ENCODE data around the gene LINGO3.

GRCh38 chr19:2329501-2329916, 21.6 kb upstream of the LINGO3 start:
- TF ChIP-seq SP1 (CRISPR knock-in tag; conservative IDR thresholded peaks at IDR 0.05) (no peak), HMGA2 (CRISPR knock-in tag; IDR thresholded peaks at IDR 0.05) (no peak)
- TF ChIP-seq, protein P1, sequence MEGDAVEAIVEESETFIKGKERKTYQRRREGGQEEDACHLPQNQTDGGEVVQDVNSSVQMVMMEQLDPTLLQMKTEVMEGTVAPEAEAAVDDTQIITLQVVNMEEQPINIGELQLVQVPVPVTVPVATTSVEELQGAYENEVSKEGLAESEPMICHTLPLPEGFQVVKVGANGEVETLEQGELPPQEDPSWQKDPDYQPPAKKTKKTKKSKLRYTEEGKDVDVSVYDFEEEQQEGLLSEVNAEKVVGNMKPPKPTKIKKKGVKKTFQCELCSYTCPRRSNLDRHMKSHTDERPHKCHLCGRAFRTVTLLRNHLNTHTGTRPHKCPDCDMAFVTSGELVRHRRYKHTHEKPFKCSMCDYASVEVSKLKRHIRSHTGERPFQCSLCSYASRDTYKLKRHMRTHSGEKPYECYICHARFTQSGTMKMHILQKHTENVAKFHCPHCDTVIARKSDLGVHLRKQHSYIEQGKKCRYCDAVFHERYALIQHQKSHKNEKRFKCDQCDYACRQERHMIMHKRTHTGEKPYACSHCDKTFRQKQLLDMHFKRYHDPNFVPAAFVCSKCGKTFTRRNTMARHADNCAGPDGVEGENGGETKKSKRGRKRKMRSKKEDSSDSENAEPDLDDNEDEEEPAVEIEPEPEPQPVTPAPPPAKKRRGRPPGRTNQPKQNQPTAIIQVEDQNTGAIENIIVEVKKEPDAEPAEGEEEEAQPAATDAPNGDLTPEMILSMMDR (IDR thresholded peaks at IDR 0.05), result no peak
- TF ChIP-seq, protein P2, sequence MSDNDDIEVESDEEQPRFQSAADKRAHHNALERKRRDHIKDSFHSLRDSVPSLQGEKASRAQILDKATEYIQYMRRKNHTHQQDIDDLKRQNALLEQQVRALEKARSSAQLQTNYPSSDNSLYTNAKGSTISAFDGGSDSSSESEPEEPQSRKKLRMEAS (CRISPR knock-in tag; IDR thresholded peaks at IDR 0.05), result no peak
- TF ChIP-seq, protein P3, sequence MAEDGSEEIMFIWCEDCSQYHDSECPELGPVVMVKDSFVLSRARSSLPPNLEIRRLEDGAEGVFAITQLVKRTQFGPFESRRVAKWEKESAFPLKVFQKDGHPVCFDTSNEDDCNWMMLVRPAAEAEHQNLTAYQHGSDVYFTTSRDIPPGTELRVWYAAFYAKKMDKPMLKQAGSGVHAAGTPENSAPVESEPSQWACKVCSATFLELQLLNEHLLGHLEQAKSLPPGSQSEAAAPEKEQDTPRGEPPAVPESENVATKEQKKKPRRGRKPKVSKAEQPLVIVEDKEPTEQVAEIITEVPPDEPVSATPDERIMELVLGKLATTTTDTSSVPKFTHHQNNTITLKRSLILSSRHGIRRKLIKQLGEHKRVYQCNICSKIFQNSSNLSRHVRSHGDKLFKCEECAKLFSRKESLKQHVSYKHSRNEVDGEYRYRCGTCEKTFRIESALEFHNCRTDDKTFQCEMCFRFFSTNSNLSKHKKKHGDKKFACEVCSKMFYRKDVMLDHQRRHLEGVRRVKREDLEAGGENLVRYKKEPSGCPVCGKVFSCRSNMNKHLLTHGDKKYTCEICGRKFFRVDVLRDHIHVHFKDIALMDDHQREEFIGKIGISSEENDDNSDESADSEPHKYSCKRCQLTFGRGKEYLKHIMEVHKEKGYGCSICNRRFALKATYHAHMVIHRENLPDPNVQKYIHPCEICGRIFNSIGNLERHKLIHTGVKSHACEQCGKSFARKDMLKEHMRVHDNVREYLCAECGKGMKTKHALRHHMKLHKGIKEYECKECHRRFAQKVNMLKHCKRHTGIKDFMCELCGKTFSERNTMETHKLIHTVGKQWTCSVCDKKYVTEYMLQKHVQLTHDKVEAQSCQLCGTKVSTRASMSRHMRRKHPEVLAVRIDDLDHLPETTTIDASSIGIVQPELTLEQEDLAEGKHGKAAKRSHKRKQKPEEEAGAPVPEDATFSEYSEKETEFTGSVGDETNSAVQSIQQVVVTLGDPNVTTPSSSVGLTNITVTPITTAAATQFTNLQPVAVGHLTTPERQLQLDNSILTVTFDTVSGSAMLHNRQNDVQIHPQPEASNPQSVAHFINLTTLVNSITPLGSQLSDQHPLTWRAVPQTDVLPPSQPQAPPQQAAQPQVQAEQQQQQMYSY (CRISPR knock-in tag; IDR thresholded peaks at IDR 0.05), result no peak
